ENCODE data around the gene TRPC4. TPM values are rescaled to one million over a fixed set of nuclear protein-coding genes. Genes with fewer than 3 reads are reported as not detected.

Gene TRPC4
- total RNA-seq, 1 experiment from 2014 or later: 19.0 TPM

- no peak overlapping the region for H2AK5ac ChIP-seq (ENCODE audit: insufficient read length, low read length)
These were observed 174.4 kb downstream of the TRPC4 start for GRCh38 chr13:37695200-37695599.

More at GRCh38 chr13:37695200-37695599, 174.4 kb downstream of the TRPC4 start:
- Histone ChIP-seq H3K9ac (ENCODE audit: extremely low read depth, insufficient read length, low read length) (no peak overlapping the region), H3K18ac (ENCODE audit: insufficient read length, low read depth, low read length) (no peak overlapping the region), H4K91ac (ENCODE audit: insufficient read length, low read depth, low read length) (no peak overlapping the region), H2BK5ac (ENCODE audit: insufficient read length, low read length) (no peak overlapping the region), H3K23ac (ENCODE audit: insufficient read length, low read depth, low read length) (no peak overlapping the region), H3K4me1 (ENCODE audit: insufficient read depth, low read length) (no peaks in the 10 kb centered on the region), H2BK20ac (ENCODE audit: low read depth, low read length, poor library complexity, severe bottlenecking) (no peak overlapping the region), H2BK15ac (ENCODE audit: low read depth, low read length) (no peak overlapping the region), H4K20me1 (ENCODE audit: control insufficient read depth, insufficient read depth, insufficient read length) (no peaks in the 10 kb centered on the region), H3K23me2 (ENCODE audit: insufficient read length, low read depth, low read length, poor library complexity, severe bottlenecking) (no peaks in the 10 kb centered on the region), H3K27ac (ENCODE audit: insufficient read length, low read depth, low read length) (no peak overlapping the region), H2AFZ (ENCODE audit: low read length) (no peak overlapping the region), H2BK12ac (ENCODE audit: insufficient read length, low read depth, low read length) (no peak overlapping the region), H3K56ac (ENCODE audit: insufficient read length, low read depth, low read length) (no peak overlapping the region), H4K5ac (ENCODE audit: insufficient read length, low read depth, low read length) (no peak overlapping the region), H2BK120ac (ENCODE audit: low read depth, low read length, poor library complexity, severe bottlenecking) (no peak overlapping the region), H3K79me2 (ENCODE audit: insufficient read depth, low read length) (no peaks in the 10 kb centered on the region), H3T11ph (ENCODE audit: low read length) (no peak overlapping the region), H3K4me2 (ENCODE audit: insufficient read depth, insufficient read length, low read length) (no peak overlapping the region), H3K14ac (ENCODE audit: insufficient read depth, low read length) (no peak overlapping the region), H4K8ac (replicated peaks; ENCODE audit: insufficient read length, low read depth, low read length) (no peak overlapping the region), H3K4ac (ENCODE audit: low read depth, low read length) (no peak overlapping the region), H3K27me3 (ENCODE audit: insufficient read depth, low read length) (no peaks in the 10 kb centered on the region), H3K9me3 (ENCODE audit: control insufficient read depth, low read depth, low read length) (no peaks in the 10 kb centered on the region), H3K79me1 (ENCODE audit: insufficient read depth, low read depth, low read length, poor library complexity, severe bottlenecking) (no peaks in the 10 kb centered on the region)
- no peak for TF ChIP-seq CTCF (conservative IDR thresholded peaks at IDR 0.05)
- DNase-seq: no peak
- Mint-ChIP-seq H3K27me3 (ENCODE audit: low read depth) (no peaks in the 10 kb centered on the region), H3K4me3 (no peak overlapping the region), H3K9me3 (no peaks in the 10 kb centered on the region), H3K27ac (peak overlapping the region in 1 of 3 experiments; percentile 73; a peak in 3 of 7 replicates), H3K36me3 (ENCODE audit: insufficient read depth in 1 of 3, low read depth in 3 of 3) (peaks cover 7 to 18% (median 8%) of the 10 kb centered on the region in 3 experiments), H3K4me1 (no peaks in the 10 kb centered on the region)
- WGBS (ENCODE audit: extremely low coverage, insufficient read length, low lambda C conversion rate): no CpG with 5 or more reads among the region's 3 CpGs

Data from H9 (cell line).